Activated CD4-positive, alpha-beta T cell treated with anti-CD3 and anti-CD28 coated beads, Interleukin-2, amount 50 U/mL, for 16 hours (primary cell): ENCODE results near the gene SORCS1.

Source experiments
- DNase-seq: peaks from one replicate; pipeline ENCODE4 v3.0.0-alpha.2; 2020

Gene SORCS1

GRCh38 chr10:106873770-106874603 is 290.5 kb downstream of the SORCS1 start:
- DNase-seq = no peak

- no peak for DNase-seq
Measured at GRCh38 chr10:106872176-106872575, 292.3 kb downstream of the SORCS1 start.

- DNase-seq = no peak
Measured at GRCh38 chr10:106866244-106866845, 298.2 kb downstream of the SORCS1 start.

- DNase-seq = no peak
Measured at GRCh38 chr10:106864031-106864430, 300.5 kb downstream of the SORCS1 start.

- DNase-seq = no peak
Measured at GRCh38 chr10:106863549-106863948, 301.0 kb downstream of the SORCS1 start.

- DNase-seq = no peak
Measured at GRCh38 chr10:106859892-106860652, 304.4 kb downstream of the SORCS1 start.

- DNase-seq = no peak
Measured at GRCh38 chr10:106857728-106858127, 306.8 kb downstream of the SORCS1 start.

GRCh38 chr10:106857213-106857612 is 307.3 kb downstream of the SORCS1 start:
- no peak for DNase-seq

GRCh38 chr10:106836933-106837663 is 327.4 kb downstream of the SORCS1 start:
- DNase-seq = peak; percentile 82

GRCh38 chr10:106832846-106833245 is 331.7 kb downstream of the SORCS1 start:
- no peak for DNase-seq

- no peak for DNase-seq
Measured at GRCh38 chr10:106830471-106830870, 334.0 kb downstream of the SORCS1 start.

- no peak for DNase-seq
Measured at GRCh38 chr10:106830006-106830405, 334.5 kb downstream of the SORCS1 start.

- no peak for DNase-seq
Measured at GRCh38 chr10:106826716-106827115, 337.8 kb downstream of the SORCS1 start.

GRCh38 chr10:106825576-106826364 is 338.7 kb downstream of the SORCS1 start:
- DNase-seq = no peak

- DNase-seq = no peak
Measured at GRCh38 chr10:106820579-106820978, 343.9 kb downstream of the SORCS1 start.

GRCh38 chr10:106819490-106819889 is 345.0 kb downstream of the SORCS1 start:
- peak; percentile 27 for DNase-seq

- no peak for DNase-seq
Measured at GRCh38 chr10:106816318-106817085, 348.0 kb downstream of the SORCS1 start.

GRCh38 chr10:106815427-106816043 is 349.0 kb downstream of the SORCS1 start:
- DNase-seq = no peak

GRCh38 chr10:106804992-106805582 is 359.4 kb downstream of the SORCS1 start:
- no peak for DNase-seq

- no peak for DNase-seq
Measured at GRCh38 chr10:106802949-106803348, 361.6 kb downstream of the SORCS1 start.
